Liver (tissue), 9 donors: ENCODE results near the gene ARID4B. TPM values are rescaled to one million over a fixed set of nuclear protein-coding genes. Genes with fewer than 3 reads are reported as not detected.

ENCODE experiments used
- DNase-seq: peaks from one replicate; pipeline ENCODE4 v3.0.0-alpha.2; 2017; ENCODE audit warnings: low spot score
- H3K27ac ChIP-seq, 2 donors: one replicate each; pipeline ENCODE4 v1.7.0; 2013; ENCODE audit warnings: inconsistent platforms in 2 of 2, low read length in 2 of 2, control low read depth in 1 of 2, low read depth in 1 of 2, mild to moderate bottlenecking in 1 of 2
- H3K27me3 ChIP-seq, 4 donors: one replicate each; pipeline versions ENCODE4 v1.6.1 to v1.7.0; 2013; ENCODE audit warnings: low read length in 3 of 4, inconsistent platforms in 1 of 4, mild to moderate bottlenecking in 1 of 4, moderate library complexity in 1 of 4; ENCODE audit not compliant: control insufficient read depth in 4 of 4, insufficient read depth in 4 of 4
- H3K36me3 ChIP-seq, 4 donors: one replicate each; pipeline versions ENCODE4 v1.6.1 to v1.7.0; 2013; ENCODE audit warnings: low read length in 3 of 4, mild to moderate bottlenecking in 3 of 4, low read depth in 1 of 4, moderate library complexity in 1 of 4; ENCODE audit not compliant: control insufficient read depth in 4 of 4, insufficient read depth in 3 of 4
- H3K4me1 ChIP-seq, 4 donors: one replicate each; pipeline versions ENCODE4 v1.6.1 to v1.7.0; 2013; ENCODE audit warnings: low read length in 3 of 4, mild to moderate bottlenecking in 3 of 4, moderate library complexity in 1 of 4; ENCODE audit not compliant: control insufficient read depth in 4 of 4, insufficient read depth in 4 of 4
- H3K4me3 ChIP-seq, 3 donors: one replicate each; pipeline versions ENCODE4 v1.6.1 to v1.7.0; 2013; ENCODE audit warnings: low read length in 3 of 3, control low read depth in 1 of 3, low read depth in 1 of 3, mild to moderate bottlenecking in 1 of 3
- H3K9ac ChIP-seq, 2 donors: one replicate each; pipeline ENCODE4 v1.7.0; 2013; ENCODE audit warnings: low read length in 2 of 2, mild to moderate bottlenecking in 2 of 2, moderate library complexity in 2 of 2, control low read depth in 1 of 2, low read depth in 1 of 2
- H3K9me3 ChIP-seq, 4 donors: one replicate each; pipeline versions ENCODE4 v1.6.1 to v1.7.0; 2013; ENCODE audit warnings: low read length in 3 of 4; ENCODE audit not compliant: control insufficient read depth in 4 of 4
- ATF3 ChIP-seq: IDR thresholded peaks from 2 replicates; pipeline ENCODE4 v1.6.1; 2016; ENCODE audit warnings: antibody characterized with exemption
- CTCF ChIP-seq: fragments of 150-350 bp; IDR thresholded peaks from 2 replicates; pipeline ENCODE4 v1.5.1; 2017; ENCODE audit warnings: improper control_type of control experiment, low read depth, low read length; ENCODE audit not compliant: missing input control
- EGR1 ChIP-seq, 2 donors: IDR thresholded peaks; 2 replicates each; pipeline ENCODE4 v1.6.1; 2016 to 2018; ENCODE audit warnings: antibody characterized with exemption in 2 of 2, low read depth in 2 of 2
- FOXA1 ChIP-seq: IDR thresholded peaks from 2 replicates; pipeline ENCODE4 v1.6.1; 2016; ENCODE audit warnings: antibody characterized with exemption
- FOXA2 ChIP-seq: IDR thresholded peaks from 2 replicates; pipeline ENCODE4 v1.6.1; 2016; ENCODE audit warnings: antibody characterized with exemption
- GABPA ChIP-seq, 2 donors: IDR thresholded peaks in 1 of 2; conservative IDR thresholded peaks in 1 of 2; 2 replicates each; pipeline ENCODE4 v1.6.1; 2016; ENCODE audit warnings: antibody characterized with exemption in 2 of 2, mild to moderate bottlenecking in 1 of 2, moderate library complexity in 1 of 2
- HNF4A ChIP-seq, 2 donors: conservative IDR thresholded peaks; 2 replicates each; pipeline ENCODE4 v1.6.1; 2016; ENCODE audit warnings: antibody characterized with exemption in 2 of 2, mild to moderate bottlenecking in 2 of 2
- HNF4G ChIP-seq: IDR thresholded peaks from 2 replicates; pipeline ENCODE4 v1.6.1; 2016; ENCODE audit warnings: antibody characterized with exemption
- JUND ChIP-seq, 2 donors: IDR thresholded peaks; 2 replicates each; pipeline ENCODE4 v1.6.1; 2016; ENCODE audit warnings: antibody characterized with exemption in 2 of 2
- MAX ChIP-seq: IDR thresholded peaks from 2 replicates; pipeline ENCODE4 v1.6.1; 2016; ENCODE audit warnings: antibody characterized with exemption
- NR2F2 ChIP-seq: IDR thresholded peaks from 2 replicates; pipeline ENCODE4 v1.6.1; 2016; ENCODE audit warnings: antibody characterized with exemption
- RAD21 ChIP-seq, 2 donors: IDR thresholded peaks; 2 replicates each; pipeline ENCODE4 v1.6.1; 2016; ENCODE audit warnings: antibody characterized with exemption in 2 of 2, mild to moderate bottlenecking in 2 of 2
- REST ChIP-seq: IDR thresholded peaks from 2 replicates; pipeline ENCODE4 v1.6.1; 2016; ENCODE audit warnings: antibody characterized with exemption, mild to moderate bottlenecking
- RXRA ChIP-seq, 2 donors: IDR thresholded peaks; 2 replicates each; pipeline ENCODE4 v1.6.1; 2017 to 2018; ENCODE audit warnings: antibody characterized with exemption in 2 of 2, mild to moderate bottlenecking in 1 of 2
- SP1 ChIP-seq: IDR thresholded peaks from 2 replicates; pipeline ENCODE4 v1.6.1; 2018; ENCODE audit warnings: antibody characterized with exemption, mild to moderate bottlenecking
- TAF1 ChIP-seq: conservative IDR thresholded peaks from 2 replicates; pipeline ENCODE4 v1.6.1; 2016; ENCODE audit warnings: antibody characterized with exemption, mild to moderate bottlenecking
- YY1 ChIP-seq: IDR thresholded peaks from 2 replicates; pipeline ENCODE4 v1.6.1; 2016; ENCODE audit warnings: antibody characterized with exemption, mild to moderate bottlenecking
- ZBTB33 ChIP-seq: IDR thresholded peaks from 2 replicates; pipeline ENCODE4 v1.6.1; 2016; ENCODE audit warnings: antibody characterized with exemption
- WGBS: extraction: QIAGEN DNeasy Blood & Tissue Kit; methylation state at CpG from one replicate; pipeline ENCODE4 v1.1.7; 2013; 5-methylcytosine and 5-hydroxymethylcytosine counted together
- polyA plus RNA-seq, 2 donors: library from polyadenylated mRNA; stranded (reverse) in 1 of 2; unstranded in 1 of 2; fragments of 200-250 nt in 1 of 2; fragments of >200 nt in 1 of 2; fragmentation: Nextera tagmentation in 1 of 2; extraction: Ambion mirVana in 1 of 2; gene quantifications; one replicate each; pipeline versions ENCODE4 v1.2.1 to v1.2.3, GENCODE V29; 2013 to 2015
- total RNA-seq, 2 donors: library from RNA; depleted of rRNA; stranded (reverse); fragments of >200 nt; gene quantifications; one replicate each; pipeline ENCODE4 v1.2.3, GENCODE V29; 2014
- donor health status: healthy.
- donor health status: healthy.
- donor health status: healthy.
- donor health status: healthy.
- donor health status: healthy.

Gene ARID4B
- total and polyA plus RNA-seq, 4 donors = 4.2 to 27.3 (median 21.3) TPM

DNA sequence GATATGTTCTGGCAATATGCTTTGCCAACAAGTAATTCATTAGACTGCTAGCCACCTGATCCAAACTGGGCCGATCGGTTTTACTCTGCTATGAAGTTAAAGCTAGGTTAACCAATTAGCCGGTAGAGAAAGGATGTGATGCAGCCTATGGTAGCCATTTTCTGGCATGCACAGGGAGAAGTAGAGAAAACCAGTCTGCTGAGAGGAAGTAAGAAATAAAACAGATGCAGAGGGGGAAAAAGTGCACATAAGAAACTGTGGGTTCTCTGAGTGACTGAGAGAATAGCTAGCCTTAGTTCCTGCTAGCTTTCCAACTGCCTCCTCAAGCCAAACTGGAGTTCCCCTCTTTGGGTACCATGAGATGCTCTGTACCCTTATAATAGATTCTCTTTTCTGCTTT lies 52.8 kb downstream of the ARID4B start:
- H3K36me3 ChIP-seq = no peaks in the 10 kb centered on the region
- 64% methylated on average over 3 of the region's 3 CpGs for WGBS
- peaks cover 0 to 12% (median 3%) of the 10 kb centered on the region in 4 donors for H3K4me1 ChIP-seq

More for the DNA sequence above, 52.8 kb downstream of the ARID4B start:
- no peak overlapping the region for H3K4me3 ChIP-seq
- TF ChIP-seq MAX (no peak), NR2F2 (no peak), HNF4G (no peak), TAF1 (no peak), HNF4A (conservative IDR thresholded peaks at IDR 0.05) (no peak), RAD21 (IDR thresholded peaks at IDR 0.05) (no peak), CTCF (no peak), SP1 (no peak), EGR1 (IDR thresholded peaks at IDR 0.05; ENCODE audit: low read depth in 2 of 2) (no peak), GABPA (IDR thresholded peaks at IDR 0.05 in 1 of 2, conservative IDR thresholded peaks at IDR 0.05 in 1 of 2) (no peak), RXRA (IDR thresholded peaks at IDR 0.05) (no peak), ATF3 (no peak), YY1 (no peak), FOXA1 (no peak), FOXA2 (no peak), ZBTB33 (no peak), REST (no peak), JUND (IDR thresholded peaks at IDR 0.05) (no peak)
- no peaks in the 10 kb centered on the region for H3K9me3 ChIP-seq
- H3K27me3 ChIP-seq = no peaks in the 10 kb centered on the region
- DNase-seq = no peak
- no peak overlapping the region for H3K27ac ChIP-seq
- H3K9ac ChIP-seq = no peak overlapping the region
